H9 (cell line): ENCODE results near the gene ITPKB. TPM values are rescaled to one million over a fixed set of nuclear protein-coding genes. Genes with fewer than 3 reads are reported as not detected.

Experiments
- DNase-seq: peaks from one replicate; pipeline ENCODE4 v3.0.0-alpha.2; 2017
- H2AFZ ChIP-seq: one replicate; pipeline ENCODE4 v1.6.1; 2013; ENCODE audit warnings: mild to moderate bottlenecking, low read length, control low read depth, moderate library complexity
- H2AK5ac ChIP-seq: 2 replicates; pipeline ENCODE4 v1.6.1; 2013; ENCODE audit warnings: low read length, control low read depth, mixed read lengths; ENCODE audit not compliant: insufficient read length
- H2BK120ac ChIP-seq: one replicate; pipeline ENCODE4 v1.6.1; 2013; ENCODE audit warnings: low read depth, mild to moderate bottlenecking, low read length, control low read depth, inconsistent platforms; ENCODE audit not compliant: poor library complexity, severe bottlenecking
- H2BK12ac ChIP-seq: 2 replicates; pipeline ENCODE4 v1.6.1; 2013; ENCODE audit warnings: low read length, control low read depth, mixed read lengths, low read depth; ENCODE audit not compliant: insufficient read length
- H2BK15ac ChIP-seq: 2 replicates; pipeline ENCODE4 v1.6.1; 2013; ENCODE audit warnings: low read depth, low read length, control low read depth
- H2BK20ac ChIP-seq: one replicate; pipeline ENCODE4 v1.6.1; 2013; ENCODE audit warnings: low read depth, mild to moderate bottlenecking, low read length, control low read depth, inconsistent platforms; ENCODE audit not compliant: poor library complexity, severe bottlenecking
- H2BK5ac ChIP-seq: 2 replicates; pipeline ENCODE4 v1.6.1; 2013; ENCODE audit warnings: low read length, control low read depth, mixed read lengths; ENCODE audit not compliant: insufficient read length
- H3K14ac ChIP-seq: 2 replicates; pipeline ENCODE4 v1.6.1; 2013; ENCODE audit warnings: low read length, control low read depth; ENCODE audit not compliant: insufficient read depth
- H3K18ac ChIP-seq: 2 replicates; pipeline ENCODE4 v1.6.1; 2013; ENCODE audit warnings: low read depth, mild to moderate bottlenecking, mixed read lengths, low read length, control low read depth; ENCODE audit not compliant: insufficient read length
- H3K23ac ChIP-seq: 2 replicates; pipeline ENCODE4 v1.6.1; 2013; ENCODE audit warnings: low read length, control low read depth, mixed read lengths, low read depth; ENCODE audit not compliant: insufficient read length
- H3K23me2 ChIP-seq: 2 replicates; pipeline ENCODE4 v1.6.1; 2013; ENCODE audit warnings: low read depth, mild to moderate bottlenecking, mixed read lengths, low read length, control low read depth; ENCODE audit not compliant: insufficient read length, poor library complexity, severe bottlenecking
- H3K27ac ChIP-seq: 2 replicates; pipeline ENCODE4 v1.5.1; 2013; ENCODE audit warnings: low read length, control low read depth, mixed read lengths, low read depth; ENCODE audit not compliant: insufficient read length
- H3K27me3 ChIP-seq: 2 replicates; pipeline ENCODE4 v1.6.1; 2013; ENCODE audit warnings: low read length, control low read depth, inconsistent platforms; ENCODE audit not compliant: insufficient read depth
- H3K4ac ChIP-seq: 2 replicates; pipeline ENCODE4 v1.6.1; 2013; ENCODE audit warnings: low read depth, mild to moderate bottlenecking, control low read depth, inconsistent platforms, low read length, moderate library complexity
- H3K4me1 ChIP-seq: 2 replicates; pipeline ENCODE4 v1.6.1; 2013; ENCODE audit warnings: low read length, control low read depth, inconsistent platforms; ENCODE audit not compliant: insufficient read depth
- H3K4me2 ChIP-seq: 2 replicates; pipeline ENCODE4 v1.6.1; 2013; ENCODE audit warnings: low read length, control low read depth, mixed read lengths; ENCODE audit not compliant: insufficient read length, insufficient read depth
- H3K56ac ChIP-seq: 2 replicates; pipeline ENCODE4 v1.6.1; 2013; ENCODE audit warnings: low read depth, mild to moderate bottlenecking, mixed read lengths, low read length, control low read depth; ENCODE audit not compliant: insufficient read length
- H3K79me1 ChIP-seq: 2 replicates; pipeline ENCODE4 v1.6.1; 2013; ENCODE audit warnings: low read depth, mild to moderate bottlenecking, moderate library complexity, low read length, control low read depth, inconsistent platforms; ENCODE audit not compliant: insufficient read depth, poor library complexity, severe bottlenecking
- H3K79me2 ChIP-seq: 2 replicates; pipeline ENCODE4 v1.6.1; 2013; ENCODE audit warnings: low read length, control low read depth, inconsistent platforms; ENCODE audit not compliant: insufficient read depth
- H3K9ac ChIP-seq: 2 replicates; pipeline ENCODE4 v1.6.1; 2013; ENCODE audit warnings: low read length, control low read depth, mixed read lengths; ENCODE audit not compliant: insufficient read length; ENCODE audit errors: extremely low read depth
- H3K9me3 ChIP-seq: one replicate; pipeline ENCODE4 v1.6.1; 2013; ENCODE audit warnings: low read depth, low read length, inconsistent platforms; ENCODE audit not compliant: control insufficient read depth
- H3T11ph ChIP-seq: one replicate; pipeline ENCODE4 v1.6.1; 2013; ENCODE audit warnings: mild to moderate bottlenecking, low read length, control low read depth, inconsistent platforms
- H4K20me1 ChIP-seq: one replicate; pipeline ENCODE4 v1.6.1; 2013; ENCODE audit not compliant: control insufficient read depth, insufficient read length, insufficient read depth
- H4K5ac ChIP-seq: 2 replicates; pipeline ENCODE4 v1.6.1; 2013; ENCODE audit warnings: low read depth, mild to moderate bottlenecking, mixed read lengths, low read length, control low read depth; ENCODE audit not compliant: insufficient read length
- H4K8ac ChIP-seq: replicated peaks from 2 replicates; pipeline ENCODE4 v1.6.1; 2013; ENCODE audit warnings: low read length, control low read depth, mixed read lengths, low read depth; ENCODE audit not compliant: insufficient read length
- H4K91ac ChIP-seq: 2 replicates; pipeline ENCODE4 v1.6.1; 2013; ENCODE audit warnings: low read depth, mild to moderate bottlenecking, moderate library complexity, mixed read lengths, low read length, control low read depth; ENCODE audit not compliant: insufficient read length
- H3K27ac Mint-ChIP-seq, 3 experiments: 2 replicates in 2 of 3; 3 replicates in 1 of 3; pipeline ENCODE4 v1.8.0; 2020 to 2021; ENCODE audit warnings: mixed read lengths in 3 of 3, mild to moderate bottlenecking in 1 of 3, moderate library complexity in 1 of 3
- H3K27me3 Mint-ChIP-seq: 2 replicates; pipeline ENCODE4 v1.8.0; 2021; ENCODE audit warnings: low read depth, mild to moderate bottlenecking, moderate library complexity, mixed read lengths
- H3K36me3 Mint-ChIP-seq, 3 experiments: 2 replicates in 2 of 3; 3 replicates in 1 of 3; pipeline ENCODE4 v1.8.0; 2020 to 2021; ENCODE audit warnings: low read depth in 3 of 3, mixed read lengths in 3 of 3; ENCODE audit not compliant: insufficient read depth in 1 of 3
- H3K4me1 Mint-ChIP-seq, 2 experiments: 2 replicates each; pipeline ENCODE4 v1.8.0; 2020; ENCODE audit warnings: mixed read lengths in 2 of 2
- H3K4me3 Mint-ChIP-seq, 2 experiments: 2 replicates in 1 of 2; 3 replicates in 1 of 2; pipeline ENCODE4 v1.8.0; 2020 to 2021; ENCODE audit warnings: mild to moderate bottlenecking in 2 of 2, mixed read lengths in 2 of 2, moderate library complexity in 1 of 2
- H3K9me3 Mint-ChIP-seq, 2 experiments: 2 replicates in 1 of 2; 3 replicates in 1 of 2; pipeline ENCODE4 v1.8.0; 2020; ENCODE audit warnings: mild to moderate bottlenecking in 2 of 2, mixed read lengths in 2 of 2, moderate library complexity in 1 of 2
- WGBS: extraction: QIAGEN DNeasy Blood & Tissue Kit; methylation state at CpG from one replicate; pipeline ENCODE4 v1.1.7; 2013; ENCODE audit warnings: missing lambda C conversion rate, low lambda C conversion rate, mixed read lengths; ENCODE audit not compliant: insufficient read length; ENCODE audit errors: extremely low coverage; 5-methylcytosine and 5-hydroxymethylcytosine counted together
- total RNA-seq: library from RNA; stranded (reverse); gene quantifications from 2 replicates; pipeline ENCODE4 v1.2.1, GENCODE V29; 2021
- TF ChIP-seq, protein P1 (sequence below): fragments of 200-600 bp; sonication (generic); conservative IDR thresholded peaks from 3 replicates; pipeline ENCODE4 v1.8.0; 2021; ENCODE audit warnings: antibody characterized with exemption, mild to moderate bottlenecking

ITPKB gene
- total RNA-seq, 1 experiment from 2014 or later = 3.8 TPM

DNA sequence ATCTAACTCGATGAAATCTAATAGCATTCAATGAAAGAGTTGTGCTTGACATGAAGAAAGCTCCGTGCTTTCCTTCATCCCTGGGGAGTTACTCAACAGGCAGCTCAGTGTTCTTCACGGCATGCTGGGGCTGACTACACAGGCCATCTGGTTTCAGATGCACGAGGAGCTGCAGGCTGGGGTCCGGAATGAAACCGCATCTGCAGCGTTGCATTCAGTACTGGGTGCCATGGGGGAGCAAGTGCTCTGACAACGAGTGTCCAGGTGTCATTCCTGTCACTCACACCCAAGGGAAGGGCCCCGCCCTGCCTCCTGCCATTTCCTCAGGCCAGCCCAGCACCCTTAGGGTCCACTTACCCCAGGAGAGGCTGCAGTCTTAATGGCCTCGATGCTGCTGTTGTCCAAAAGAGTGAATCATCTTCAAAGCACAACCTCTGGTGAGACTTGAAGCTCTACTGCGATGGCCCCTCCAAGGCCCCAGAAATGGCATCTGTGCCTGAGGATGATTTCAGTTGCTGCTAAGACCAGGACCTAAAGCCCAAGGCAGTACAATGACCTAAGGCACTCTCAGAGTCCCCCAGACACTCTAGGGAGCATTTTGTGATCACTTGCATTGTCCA is 129.1 kb downstream of the ITPKB start:
- Histone ChIP-seq H2BK5ac (no peak overlapping the region), H3K79me1 (no peaks in the 10 kb centered on the region), H4K91ac (no peak overlapping the region), H3K23me2 (no peaks in the 10 kb centered on the region), H3T11ph (no peak overlapping the region), H3K79me2 (no peaks in the 10 kb centered on the region), H2BK20ac (no peak overlapping the region), H2BK120ac (no peak overlapping the region), H3K56ac (no peak overlapping the region), H3K4ac (no peak overlapping the region), H4K5ac (no peak overlapping the region), H3K27me3 (no peaks in the 10 kb centered on the region), H2AK5ac (no peak overlapping the region), H3K27ac (no peak overlapping the region), H4K8ac (no peak overlapping the region), H3K14ac (no peak overlapping the region; the same call in 1 of the 2 replicates), H3K9me3 (no peaks in the 10 kb centered on the region), H3K4me2 (no peak overlapping the region), H3K18ac (no peak overlapping the region), H2BK15ac (no peak overlapping the region), H3K4me1 (no peaks in the 10 kb centered on the region; the same call in 1 of the 2 replicates), H3K23ac (no peak overlapping the region), H2BK12ac (no peak overlapping the region), H4K20me1 (no peaks in the 10 kb centered on the region), H3K9ac (no peak overlapping the region), H2AFZ (no peak overlapping the region)
- Mint-ChIP-seq H3K9me3 (peaks cover 0 to 3% of the 10 kb centered on the region in 2 experiments; a peak in 2 of 5 replicates), H3K4me3 (no peak overlapping the region), H3K36me3 (no peaks in the 10 kb centered on the region), H3K4me1 (peaks cover 15 to 45% of the 10 kb centered on the region in 2 experiments), H3K27ac (no peak overlapping the region), H3K27me3 (peaks cover 2% of the 10 kb centered on the region; the same call in 1 of the 2 replicates)
- DNase-seq = no peak
- TF ChIP-seq, protein P1, sequence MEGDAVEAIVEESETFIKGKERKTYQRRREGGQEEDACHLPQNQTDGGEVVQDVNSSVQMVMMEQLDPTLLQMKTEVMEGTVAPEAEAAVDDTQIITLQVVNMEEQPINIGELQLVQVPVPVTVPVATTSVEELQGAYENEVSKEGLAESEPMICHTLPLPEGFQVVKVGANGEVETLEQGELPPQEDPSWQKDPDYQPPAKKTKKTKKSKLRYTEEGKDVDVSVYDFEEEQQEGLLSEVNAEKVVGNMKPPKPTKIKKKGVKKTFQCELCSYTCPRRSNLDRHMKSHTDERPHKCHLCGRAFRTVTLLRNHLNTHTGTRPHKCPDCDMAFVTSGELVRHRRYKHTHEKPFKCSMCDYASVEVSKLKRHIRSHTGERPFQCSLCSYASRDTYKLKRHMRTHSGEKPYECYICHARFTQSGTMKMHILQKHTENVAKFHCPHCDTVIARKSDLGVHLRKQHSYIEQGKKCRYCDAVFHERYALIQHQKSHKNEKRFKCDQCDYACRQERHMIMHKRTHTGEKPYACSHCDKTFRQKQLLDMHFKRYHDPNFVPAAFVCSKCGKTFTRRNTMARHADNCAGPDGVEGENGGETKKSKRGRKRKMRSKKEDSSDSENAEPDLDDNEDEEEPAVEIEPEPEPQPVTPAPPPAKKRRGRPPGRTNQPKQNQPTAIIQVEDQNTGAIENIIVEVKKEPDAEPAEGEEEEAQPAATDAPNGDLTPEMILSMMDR = no peak
- WGBS = no CpG with 5 or more reads among the region's 11 CpGs
